GM18511 (cell line): ENCODE data around the gene ESYT2.
"Not testable (repeated sequence)": the region's sequence is repeated elsewhere in the genome, so short reads cannot be mapped to it uniquely, and the experiment has no call there.

Experiments used
- ATAC-seq: cut with Tn5 transposase; IDR thresholded peaks from one replicate; pipeline ENCODE4 v1.9.1; 2021; ENCODE audit warnings: mild to moderate bottlenecking, moderate library complexity; ENCODE audit not compliant: unreplicated experiment

ESYT2 gene

DNA sequence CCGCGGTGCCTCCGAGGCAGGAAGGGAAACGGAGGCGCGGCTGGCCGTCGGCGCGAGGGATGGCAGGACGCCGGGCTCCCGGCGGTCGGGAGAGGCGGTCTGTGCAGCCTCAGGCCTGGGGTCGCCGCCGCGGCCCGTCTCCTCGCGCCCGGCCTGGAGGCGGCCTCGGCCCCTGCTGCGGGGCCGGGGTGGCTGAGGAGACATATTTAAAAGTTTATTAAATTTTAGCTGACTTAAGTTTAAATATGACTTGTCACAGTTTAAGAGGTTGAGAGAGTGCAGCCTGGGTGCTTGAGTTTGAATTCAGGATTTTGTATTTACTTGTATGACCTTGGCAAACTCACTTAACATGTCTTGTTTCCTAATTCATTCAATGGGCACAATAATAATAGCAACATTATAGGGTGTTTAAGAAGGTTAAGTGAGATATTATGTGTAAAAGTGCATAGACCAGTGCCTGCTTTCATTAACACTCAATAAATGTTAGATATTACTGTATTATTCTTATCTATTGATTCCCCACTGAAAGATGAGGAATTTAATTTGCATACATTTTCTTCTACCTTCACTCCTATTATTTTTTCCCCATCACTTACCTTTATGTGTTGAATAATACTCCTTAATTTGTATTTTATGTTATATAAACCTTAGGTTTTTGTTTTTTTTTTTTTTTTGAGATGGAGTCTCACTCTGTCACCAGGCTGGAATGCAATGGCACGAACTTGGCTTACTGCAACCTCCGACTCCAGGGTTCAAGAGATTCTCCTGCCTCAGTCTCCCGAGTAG, 27.8 kb upstream of the ESYT2 start:
- peak; percentile 33 for ATAC-seq

GRCh38 chr7:158854681-158855081, 25.4 kb upstream of the ESYT2 start:
- ATAC-seq = no peak

DNA sequence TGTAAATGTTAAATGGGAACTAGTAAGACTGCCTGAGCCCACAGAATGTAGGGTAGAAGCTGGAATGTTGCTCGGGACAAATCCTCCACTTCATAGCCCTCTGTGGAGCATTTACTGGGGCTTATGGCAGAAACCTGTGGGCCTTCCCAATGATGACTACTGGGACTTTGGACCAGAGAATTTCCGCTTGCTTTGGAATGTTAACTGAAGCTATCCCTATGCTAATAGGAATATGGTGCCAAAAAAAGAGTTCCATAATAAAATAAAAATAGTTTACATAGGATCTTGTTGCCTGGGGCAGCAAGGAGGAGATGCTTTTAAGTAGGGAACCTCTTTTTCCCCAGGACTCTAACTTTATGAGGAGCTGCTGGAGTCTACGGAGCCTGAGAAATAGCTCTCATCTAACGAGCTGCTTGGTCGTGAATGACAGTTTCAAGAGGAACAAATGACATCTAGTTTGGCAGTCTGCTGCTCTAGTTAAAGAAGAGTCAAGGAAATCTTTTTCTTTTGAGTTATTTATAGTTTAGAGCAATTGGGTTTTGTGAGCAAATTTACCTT, 21.3 kb upstream of the ESYT2 start:
- ATAC-seq = no peak

DNA sequence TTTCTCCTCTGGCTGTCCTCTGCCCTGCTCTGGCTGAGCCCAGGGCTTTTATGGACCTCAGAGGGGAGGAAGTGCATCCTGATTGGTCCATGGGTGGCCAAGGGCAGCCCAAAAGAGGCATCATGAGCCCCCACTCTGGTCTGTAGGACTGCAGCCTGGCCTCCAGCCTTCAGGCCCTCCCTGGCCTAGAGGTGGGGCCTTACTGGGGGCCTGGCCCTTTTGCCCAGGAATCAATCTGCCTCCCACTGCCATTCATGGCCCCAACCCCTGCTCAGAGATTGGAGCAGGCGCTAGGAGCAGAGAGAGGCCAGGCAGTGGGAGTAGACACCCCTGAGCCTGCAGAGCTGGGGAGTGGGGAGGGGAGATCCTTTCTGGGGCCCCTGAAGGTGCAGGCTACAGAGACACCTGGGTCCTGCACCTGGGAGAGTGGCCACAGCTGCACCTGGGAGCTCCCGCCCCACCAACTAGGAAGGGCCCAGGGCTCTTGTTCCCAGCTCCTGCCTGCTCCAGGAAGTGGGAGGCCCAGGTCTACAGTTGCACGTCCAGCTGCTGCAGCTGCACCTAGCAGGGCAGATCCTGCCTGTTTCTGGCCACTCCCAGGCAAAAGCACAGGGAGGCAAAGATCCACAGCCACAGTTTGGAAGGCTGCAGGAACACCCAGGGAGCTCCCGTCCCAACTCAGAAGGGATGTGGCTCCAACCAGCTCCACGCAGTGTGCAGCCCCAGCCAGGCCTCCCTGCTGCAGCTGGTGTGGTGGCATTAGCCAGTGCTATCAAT, 20.6 kb upstream of the ESYT2 start:
- ATAC-seq = no peak

DNA sequence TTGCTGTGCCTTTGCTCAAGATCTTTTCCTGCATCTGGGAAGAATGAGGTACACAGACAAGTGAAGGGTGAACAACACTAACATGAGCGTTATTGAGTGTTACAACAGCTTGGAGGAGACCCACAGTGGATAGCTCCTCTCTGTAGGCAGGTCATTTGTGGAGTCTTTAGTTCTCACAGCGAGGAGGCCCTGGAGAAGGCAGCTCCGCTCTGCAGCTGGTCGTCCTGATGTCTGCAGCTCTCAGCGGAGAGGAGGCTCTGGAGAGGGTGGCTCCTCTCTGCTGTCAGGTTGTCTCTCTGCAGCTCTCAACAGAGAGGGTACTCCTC, 20.1 kb upstream of the ESYT2 start:
- ATAC-seq = no peak

- no peak for ATAC-seq
These were observed 18.1 kb upstream of the ESYT2 start for GRCh38 chr7:158847451-158847866.

GRCh38 chr7:158846304-158846703, 17.0 kb upstream of the ESYT2 start:
- no peak for ATAC-seq

- no peak for ATAC-seq
These were observed 14.5 kb upstream of the ESYT2 start for GRCh38 chr7:158843771-158844170.

- ATAC-seq = no peak
These were observed 13.2 kb upstream of the ESYT2 start for GRCh38 chr7:158842486-158842885.

DNA sequence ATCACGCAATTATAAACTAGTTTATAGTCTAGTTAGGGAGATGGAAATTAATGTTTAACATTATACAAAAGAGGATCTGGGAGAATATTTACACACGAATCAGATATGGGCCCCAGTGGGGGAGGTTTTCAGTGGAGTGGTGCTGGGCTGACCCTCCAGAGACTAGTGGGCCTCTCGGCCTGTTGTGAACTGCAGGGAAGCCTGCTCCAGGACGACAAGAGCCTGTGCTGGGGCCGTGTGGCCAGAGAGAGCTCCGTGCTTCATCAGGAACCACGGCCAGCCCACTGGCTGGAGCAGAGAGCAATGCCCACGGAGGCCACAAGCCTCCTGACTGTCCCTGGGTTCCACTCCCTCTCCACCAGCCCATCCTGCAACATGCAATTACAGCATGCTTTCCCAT, 11.3 kb upstream of the ESYT2 start:
- no peak for ATAC-seq

- ATAC-seq = not testable (repeated sequence)
These were observed 9.9 kb upstream of the ESYT2 start for GRCh38 chr7:158839177-158839576.

DNA sequence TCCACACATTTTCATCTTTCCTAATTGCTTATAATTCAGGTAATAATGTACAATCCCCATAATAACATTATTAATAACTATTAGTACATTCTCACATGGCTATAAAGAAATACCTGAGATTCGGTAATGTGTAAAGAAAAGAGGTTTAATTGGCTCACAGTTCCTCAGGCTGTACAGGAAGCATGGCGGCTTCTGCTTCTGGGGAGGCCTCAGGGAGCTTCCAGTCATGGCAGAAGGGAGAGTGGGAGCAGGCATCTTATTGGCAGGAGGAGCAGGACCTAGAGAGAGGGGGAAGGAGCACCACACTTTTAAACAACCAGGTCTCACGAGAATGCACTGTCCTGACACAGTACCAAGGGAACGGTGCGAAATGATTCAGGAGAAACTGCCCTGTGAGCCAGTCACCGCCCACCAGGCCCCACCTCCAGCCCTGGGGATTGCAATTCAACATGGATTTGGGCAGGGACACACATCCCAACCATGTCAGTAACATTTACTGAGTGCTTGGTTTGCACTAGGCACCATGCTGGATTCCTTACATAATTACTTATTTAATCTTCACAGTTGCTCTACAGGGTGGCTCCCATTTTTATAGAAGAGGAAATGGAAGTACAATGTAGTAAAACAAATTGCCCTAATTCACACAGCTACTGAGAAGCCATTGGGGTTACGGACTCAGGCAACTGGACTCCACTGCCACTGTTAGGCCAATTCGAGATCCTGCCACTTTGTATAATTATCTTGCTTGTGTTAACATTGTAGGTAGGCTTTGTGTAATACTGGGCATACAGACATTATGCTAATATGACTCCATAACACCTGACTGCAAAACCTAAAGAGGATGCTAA, 8.7 kb upstream of the ESYT2 start:
- ATAC-seq = no peak

DNA sequence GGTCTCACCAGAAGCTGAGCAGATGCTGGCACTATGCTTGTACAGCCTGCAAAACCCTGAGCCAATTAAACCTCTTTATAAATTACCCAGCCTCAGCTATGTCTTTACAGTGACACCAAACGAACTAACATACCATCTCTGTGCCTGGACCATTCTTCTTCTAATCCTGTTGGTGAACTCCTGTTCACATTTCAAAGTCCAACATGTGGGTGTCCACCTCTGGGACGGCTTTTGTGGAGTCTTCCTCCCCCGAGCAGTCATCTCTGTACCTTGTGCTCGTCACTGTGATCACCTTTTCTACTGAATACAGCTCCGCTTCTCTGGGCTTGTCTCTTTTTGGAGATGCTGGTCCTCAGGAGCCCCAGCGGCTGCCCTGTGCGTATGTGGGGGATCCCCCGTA, 7.4 kb upstream of the ESYT2 start:
- no peak for ATAC-seq

- ATAC-seq = no peak
These were observed 5.8 kb upstream of the ESYT2 start for GRCh38 chr7:158834878-158835784.

DNA sequence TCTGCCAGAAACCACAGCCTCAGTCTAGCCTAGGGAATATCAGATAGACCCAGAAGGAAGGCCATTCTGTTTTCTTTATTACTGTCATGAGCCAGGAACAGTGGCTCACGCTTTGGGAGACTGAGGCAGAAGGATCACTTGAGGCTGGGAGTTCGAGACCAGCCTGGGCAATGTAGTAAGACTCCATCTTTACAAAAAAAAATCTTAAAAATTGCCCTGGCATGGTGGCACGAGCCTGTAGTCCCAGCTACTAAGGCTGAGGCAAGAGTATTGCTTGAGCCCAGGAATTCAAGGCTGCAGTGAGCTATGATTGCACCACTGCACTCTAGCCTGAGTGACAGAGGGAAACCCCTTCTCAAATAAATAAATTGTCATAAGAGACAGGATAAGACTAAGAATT, 3.7 kb upstream of the ESYT2 start:
- no peak for ATAC-seq

GRCh38 chr7:158831738-158832091, 2.4 kb upstream of the ESYT2 start:
- ATAC-seq = no peak

DNA sequence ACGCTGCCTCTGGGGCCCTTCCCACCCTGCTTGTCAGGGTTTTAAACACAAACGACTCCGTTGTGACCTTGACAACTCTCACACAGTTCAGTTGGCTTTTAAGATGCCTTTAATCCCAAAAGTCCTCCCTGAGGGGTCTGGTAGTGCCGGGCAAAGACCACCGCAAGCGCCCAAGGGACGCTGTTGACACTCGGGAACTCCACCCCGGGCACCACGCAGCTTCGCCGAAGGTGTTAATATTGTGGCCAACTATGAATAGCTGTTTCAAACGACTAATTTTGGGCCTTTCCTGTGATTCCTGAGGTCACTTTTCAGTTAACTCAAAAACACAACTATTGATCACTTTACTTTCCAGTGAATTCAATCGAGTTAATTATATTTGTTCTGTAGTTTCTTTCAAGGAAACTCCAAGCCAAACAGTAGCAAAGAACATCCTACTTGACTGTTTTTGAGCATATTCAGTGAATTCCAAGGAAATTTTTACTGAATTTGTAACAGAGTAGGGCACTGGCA, 958 bp upstream of the ESYT2 start:
- no peak for ATAC-seq

DNA sequence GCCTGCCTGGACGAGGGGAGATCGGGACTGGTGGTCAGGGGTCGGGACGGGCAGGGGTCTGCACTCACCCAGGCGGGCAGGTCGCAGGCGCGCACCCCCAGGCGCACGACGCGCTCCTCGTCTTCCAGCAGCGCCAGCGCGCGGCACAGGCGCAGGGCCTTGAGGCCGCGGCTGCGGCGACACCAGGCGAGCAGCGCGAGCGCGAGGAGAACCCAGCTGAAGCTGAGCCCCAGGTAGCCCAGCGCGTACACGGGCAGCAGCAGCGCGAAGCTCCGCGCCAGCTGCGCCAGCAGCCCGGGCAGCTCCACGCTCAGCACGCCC, 328 bp downstream of the ESYT2 start:
- peak; percentile 56 for ATAC-seq

GRCh38 chr7:158828133-158829020, 932 bp downstream of the ESYT2 start:
- peak; percentile 1 for ATAC-seq
